Skin of body (tissue), 2 donors: ENCODE results near the gene TMEM119. TPM values are rescaled to one million over a fixed set of nuclear protein-coding genes. Genes with fewer than 3 reads are reported as not detected.

Experiments used
- DNase-seq: peaks from one replicate; lab custom pipeline; 2025; lab: John Stamatoyannopoulos, UW
- total RNA-seq: library from RNA; depleted of rRNA; stranded (reverse); fragments of >200 nt; gene quantifications from one replicate; pipeline ENCODE4 v1.2.3, GENCODE V29; 2014

Gene TMEM119
- total RNA-seq, 1 donor from 2014 or later, result 61.1 TPM

DNA sequence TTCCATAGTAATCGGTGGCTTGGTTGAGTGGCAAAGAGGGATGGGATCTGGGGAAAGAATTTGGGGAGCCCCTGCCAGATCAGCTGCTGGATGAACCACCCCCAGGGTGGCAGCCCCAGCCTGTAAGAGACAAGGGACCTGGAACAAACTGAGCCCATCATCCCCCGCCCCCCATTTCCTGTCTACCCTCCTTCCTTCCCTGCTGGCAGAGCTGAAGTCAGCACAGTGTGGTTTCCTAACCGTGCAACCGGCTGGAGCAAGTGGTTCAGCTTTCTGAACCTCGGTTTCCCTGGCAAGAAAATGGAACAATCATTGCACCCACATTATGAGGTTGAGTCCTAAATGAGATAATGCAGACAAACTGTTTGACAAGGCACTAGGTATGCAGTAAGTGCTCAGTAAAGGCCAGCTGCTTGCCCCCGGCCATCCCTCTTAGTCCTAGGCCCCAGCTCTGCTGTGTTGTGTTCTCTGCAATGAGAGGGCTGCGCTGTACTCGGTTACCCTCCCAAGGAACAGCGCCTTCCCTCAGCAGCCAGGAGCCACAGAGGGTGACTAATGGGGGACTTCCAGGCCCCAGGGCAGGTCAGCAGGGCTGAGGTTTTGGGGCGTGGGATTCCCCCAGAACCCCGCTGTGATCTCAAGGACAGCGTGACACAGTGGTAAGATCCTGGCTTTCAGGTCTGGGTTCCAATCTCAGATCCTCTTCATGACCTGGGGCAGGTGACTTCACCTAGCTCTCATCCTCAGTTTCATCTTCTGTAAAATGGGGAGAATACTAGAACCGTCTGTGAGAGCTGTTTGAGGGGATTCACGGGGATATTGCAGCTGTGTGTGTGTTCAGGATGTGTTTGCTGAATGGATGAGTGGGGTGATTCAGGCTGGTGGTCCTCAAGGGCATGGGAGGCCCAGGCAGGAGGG lies 19.3 kb upstream of the TMEM119 start:
- DNase-seq, result no peak

DNA sequence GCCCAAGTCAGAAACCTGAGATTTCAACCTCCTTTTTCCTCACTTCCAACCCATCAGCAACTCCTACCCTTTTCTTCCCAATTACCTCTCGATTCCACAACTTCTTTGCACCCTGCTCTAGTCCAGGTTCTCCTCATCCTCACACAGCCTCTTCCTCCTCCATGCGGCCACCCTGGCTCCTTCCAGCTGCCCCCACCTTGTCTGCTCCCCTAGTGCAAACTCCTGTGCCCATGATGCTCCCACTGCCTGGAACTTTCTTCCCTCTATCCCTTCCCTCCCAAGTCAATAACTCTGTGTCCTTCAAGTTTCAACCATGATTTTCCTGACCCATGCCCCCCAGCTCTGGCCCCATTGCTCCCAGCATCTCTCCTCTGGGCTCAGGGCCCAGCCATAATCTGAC lies 18.5 kb upstream of the TMEM119 start:
- DNase-seq, result no peak

DNA sequence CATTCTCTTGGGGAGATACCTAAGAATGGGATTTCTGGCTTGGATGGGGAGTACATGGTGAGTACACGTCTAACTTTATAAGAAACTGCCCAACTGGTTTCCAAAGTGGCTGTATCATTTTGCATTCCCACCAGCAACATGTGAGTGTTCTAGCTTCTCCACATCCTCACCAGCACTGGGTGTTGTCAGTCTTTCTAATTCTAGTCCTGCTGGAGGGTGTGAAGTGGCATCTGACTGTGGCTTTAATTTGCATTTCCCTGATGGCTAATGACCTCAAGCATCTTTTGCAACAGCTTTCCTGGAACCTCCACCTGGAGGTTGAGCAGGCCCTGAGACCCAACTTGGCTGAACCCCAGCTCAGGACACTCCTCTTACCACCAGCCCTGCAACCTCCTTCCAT lies 18.0 kb upstream of the TMEM119 start:
- no peak for DNase-seq

DNA sequence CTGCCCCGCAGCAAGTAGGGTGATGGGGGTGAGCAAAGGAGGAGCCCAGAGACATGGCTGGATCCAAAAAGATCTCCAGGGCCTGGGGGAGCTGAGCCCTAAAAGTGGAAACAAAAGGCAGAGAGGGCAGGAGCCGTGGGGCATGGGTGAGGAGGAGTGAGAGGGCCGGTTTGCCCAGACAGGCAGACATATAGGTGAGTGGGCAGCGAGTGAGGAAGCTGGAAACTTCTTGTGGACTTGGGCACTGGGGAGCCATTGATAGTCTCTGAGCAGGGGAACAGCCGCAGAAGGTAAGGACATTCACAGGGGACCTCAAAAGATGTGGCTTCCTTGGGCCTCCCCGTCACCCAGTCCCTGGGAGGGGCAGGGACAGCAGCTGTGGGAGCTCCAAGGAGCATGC lies 16.8 kb upstream of the TMEM119 start:
- DNase-seq, result no peak

DNA sequence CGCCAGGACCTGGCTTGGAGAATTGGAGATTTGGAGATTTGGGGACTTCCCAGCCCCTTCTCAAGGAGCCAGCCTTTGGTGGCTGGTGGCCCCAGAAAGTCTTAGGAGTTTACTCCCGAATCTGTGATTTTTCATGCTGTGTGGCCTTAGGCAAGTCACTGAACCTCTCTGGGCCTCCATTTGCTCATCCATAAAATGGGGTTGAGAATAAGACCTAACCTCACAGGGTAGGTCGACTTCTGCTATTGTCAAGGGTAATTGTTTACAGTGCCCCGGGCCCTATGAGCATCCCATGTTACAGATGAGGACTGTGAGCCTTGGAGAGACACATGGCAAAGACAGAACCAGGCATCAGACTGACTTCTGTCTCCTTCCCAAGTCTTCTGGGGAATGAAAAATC lies 16.2 kb upstream of the TMEM119 start:
- no peak for DNase-seq

DNA sequence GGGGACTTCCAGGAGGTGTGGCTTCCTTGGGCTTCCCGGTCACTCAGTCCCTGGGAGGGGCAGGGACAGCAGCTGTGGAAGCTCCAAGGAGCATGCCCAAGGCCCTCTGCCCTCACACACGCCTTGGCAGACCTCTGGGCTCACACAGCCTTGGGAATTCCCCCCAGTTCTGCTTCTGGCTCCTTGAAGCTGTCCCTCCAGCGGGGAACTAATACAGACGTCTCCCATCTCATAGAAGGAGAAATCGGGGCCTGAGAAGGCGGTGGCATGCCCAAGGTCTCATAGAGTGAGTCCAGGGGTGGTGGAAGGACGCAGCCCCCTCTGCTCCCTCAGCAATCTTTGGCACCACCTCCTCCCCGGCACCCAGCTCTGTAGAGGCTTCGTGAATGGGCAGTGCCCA lies 15.7 kb upstream of the TMEM119 start:
- DNase-seq, result no peak

DNA sequence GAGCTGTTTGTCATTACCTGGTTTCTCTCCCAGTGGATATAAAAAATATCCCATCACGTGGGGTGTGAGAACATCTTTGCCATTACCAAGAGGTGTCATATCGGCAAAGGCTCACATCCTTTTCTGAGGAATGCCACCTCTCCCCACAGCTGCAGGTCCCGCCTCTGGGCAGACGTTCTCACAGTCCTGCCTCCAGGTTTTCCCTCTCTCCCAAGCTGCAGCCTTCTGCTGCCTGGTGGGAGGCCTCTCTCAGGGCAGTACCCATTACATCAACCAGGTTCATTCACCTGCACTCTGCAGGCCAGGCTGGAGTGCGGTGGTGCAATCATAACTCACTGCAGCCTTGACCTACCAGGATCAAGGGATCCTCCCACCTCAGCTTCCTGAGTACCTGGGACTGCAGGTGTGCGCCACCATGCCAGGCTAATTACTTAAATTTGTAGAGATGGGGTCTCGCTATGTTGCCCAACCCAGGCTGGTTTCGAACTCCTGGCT lies 15.0 kb upstream of the TMEM119 start:
- DNase-seq, result no peak

DNA sequence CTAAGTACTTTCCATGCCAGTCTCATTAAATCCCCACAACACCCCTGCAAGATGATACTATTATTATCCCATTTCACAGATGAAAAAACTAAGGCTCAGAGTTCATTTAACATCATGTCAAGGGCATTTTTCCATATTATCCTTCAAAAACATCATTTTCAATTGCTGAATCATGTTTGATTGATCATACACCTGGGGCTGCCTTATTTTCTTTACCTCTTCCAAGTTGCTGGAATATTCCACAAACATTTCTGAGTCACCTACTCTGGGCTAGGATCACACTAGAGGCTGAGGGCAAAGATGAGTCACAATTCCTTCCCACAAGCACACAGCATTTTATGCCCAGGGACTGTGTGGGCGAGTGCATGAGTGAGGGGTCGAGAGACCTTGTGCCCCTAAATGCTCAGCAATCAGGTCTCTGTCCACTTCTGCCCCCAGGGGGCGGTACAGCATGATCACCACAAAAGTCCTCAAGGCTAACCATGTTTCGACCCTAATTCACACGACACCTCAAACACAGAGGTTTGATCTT lies 14.1 kb upstream of the TMEM119 start:
- DNase-seq, result no peak

DNA sequence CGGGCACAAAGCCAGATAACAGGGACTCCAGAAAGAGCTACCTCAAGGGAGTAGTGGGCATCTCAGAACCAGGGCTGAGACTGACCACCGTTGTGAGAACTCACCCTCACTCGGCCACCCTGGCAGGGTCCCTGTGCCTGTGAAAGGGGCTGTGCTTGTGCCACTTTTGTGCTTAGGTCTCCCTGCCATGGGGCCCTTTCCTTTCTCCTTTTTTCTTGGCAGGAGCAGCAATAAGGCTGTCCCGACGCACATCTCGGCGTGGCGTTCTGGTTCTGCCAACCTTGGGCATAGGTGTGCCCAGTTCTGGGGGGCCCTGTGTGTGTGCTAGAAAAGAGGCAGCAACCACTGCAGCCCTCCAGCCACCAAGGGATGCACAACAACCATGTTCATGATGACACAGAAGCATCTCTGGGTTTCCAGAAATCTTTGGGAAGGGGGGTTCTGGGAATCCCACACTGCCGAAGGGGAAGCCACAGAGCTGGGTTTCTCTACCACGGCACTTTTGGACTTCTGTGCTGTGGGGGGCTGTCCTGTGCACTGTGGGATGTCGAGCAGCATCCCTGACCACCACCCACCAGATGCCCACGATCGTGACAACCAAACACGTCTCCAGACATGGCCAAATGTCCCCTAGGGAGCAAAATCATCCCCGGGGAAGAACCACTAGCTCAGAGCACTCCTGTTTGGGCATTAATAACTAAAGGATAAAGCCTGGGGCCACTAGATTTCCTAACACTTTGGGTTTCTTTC lies 13.1 kb upstream of the TMEM119 start:
- DNase-seq, result no peak

DNA sequence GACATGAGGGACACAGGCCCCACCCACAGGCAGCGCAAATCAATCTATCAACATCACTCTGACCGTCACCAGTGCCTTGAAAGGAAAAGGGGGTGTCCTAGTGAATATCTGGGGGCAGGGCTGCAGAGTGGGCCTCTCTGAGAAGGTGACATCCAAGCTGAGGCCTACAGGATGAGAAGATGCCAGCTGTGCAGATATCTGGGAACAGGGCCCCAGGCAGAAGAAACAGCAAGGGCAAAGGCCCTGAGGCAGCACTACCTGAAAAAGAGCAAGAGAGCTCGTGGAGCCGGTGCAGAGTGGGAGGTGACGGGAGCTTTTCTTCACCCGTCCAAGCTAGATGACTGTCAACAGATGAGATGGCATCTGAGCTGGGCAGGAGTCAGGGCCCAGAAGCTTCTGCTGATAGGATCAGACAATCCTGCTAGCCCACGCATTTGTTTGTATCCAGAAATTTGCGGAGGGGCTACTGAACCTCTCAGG lies 12.5 kb upstream of the TMEM119 start:
- DNase-seq, result no peak

DNA sequence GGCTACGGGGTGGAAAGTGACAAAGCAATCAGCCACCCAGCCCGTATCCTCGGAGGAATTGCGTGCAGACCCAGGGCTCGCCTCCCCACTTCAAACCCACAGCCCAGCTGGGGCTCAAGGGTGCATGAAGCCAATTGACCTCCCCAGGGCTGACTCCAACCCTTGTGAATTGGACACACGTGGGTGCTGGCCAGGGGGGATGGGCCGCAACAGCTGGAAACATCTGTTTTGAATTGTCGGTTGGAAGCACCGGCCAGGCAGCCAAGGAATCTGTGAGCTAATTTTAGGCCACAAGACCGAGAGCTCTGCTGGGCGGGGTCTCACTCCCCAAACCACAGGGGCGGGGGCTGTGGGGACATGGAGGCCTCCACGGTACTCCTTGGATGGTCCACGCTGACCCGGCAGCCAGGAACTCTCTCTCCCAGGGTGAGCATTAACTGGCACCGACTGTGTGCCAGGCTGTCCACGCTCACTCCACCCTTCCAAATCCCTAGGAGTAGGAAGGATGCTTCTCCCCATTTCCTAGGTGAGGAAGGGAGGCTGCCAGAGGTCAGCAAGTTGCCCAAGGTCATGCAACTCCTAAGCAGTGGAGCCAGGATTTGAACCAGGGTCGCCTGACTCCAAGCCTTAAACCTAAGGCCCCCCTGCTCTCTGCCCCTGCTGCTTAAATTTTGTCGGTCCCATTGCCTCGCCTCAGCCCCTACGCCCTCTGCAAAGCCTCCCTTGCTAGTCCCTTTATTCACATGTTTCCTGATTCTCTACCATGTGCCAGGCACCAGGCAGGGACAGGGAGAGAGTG lies 11.9 kb upstream of the TMEM119 start:
- DNase-seq, result peak; percentile 88

DNA sequence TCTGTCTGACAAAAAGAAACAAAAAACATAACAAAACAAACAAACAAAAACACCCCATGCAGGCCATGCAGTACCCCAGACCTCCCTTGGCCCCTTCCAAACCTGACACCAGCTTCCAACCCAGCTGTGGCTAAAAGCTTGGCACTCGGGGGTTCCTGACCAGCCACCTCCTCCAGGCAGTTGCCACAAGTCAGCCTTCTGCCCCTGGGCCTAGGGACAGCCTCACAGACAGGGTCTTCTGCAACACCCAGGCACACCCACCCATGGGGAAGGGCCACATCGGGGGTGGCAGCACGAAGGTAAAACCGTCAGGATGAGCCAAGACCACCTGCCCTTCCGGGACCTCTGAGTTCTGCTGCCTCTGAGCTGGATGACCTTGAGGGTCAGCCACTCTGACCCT lies 10.7 kb upstream of the TMEM119 start:
- no peak for DNase-seq

DNA sequence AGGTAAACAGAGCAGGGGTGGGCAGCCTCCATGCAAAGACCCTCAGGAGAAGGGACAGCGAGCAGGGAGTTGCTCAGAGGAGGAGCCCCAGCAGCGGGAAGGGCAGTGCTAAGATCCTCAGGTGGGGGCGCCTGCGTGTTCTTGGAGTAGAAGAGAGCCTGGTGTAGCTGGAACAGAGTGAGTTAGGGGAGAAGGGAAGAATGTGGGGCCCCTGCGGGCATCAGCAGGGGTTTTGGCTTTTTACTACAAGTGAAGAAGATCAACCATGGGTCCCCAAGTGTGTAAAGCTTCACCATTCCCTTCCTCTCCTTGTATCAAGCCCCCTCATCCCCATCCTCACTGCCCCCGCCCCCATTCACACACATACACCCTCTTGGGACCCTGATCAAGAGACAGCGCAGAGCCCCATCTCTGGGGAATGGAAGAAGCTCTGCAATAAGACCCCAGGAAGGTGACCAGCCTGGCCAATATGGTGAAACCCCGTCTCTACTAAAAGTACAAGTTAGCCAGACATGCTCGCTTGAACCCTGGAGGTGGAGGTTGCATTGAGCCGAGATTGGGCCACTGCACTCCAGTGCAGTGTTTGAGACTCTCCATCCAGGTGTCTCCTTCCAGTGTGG lies 10.2 kb upstream of the TMEM119 start:
- no peak for DNase-seq

DNA sequence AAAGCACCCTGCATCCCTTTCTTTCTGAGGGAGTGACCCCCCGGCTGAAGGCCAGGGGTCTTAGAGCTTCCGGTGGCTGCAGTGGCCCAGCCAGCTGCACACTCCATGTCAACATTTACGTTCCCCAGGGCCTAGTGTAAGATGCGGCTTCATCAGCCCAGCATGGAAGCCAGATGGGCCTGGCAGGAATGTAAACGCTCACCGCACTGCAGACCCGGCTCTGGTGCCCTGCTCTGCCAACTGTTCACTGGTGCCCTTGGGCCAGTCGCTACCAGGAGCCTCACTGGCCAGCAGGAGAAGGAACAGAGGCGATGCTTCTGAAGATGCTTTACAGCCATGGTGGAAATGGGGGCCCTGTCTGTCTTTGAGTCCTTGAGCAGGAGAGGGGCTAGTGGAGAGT lies 8.6 kb upstream of the TMEM119 start:
- no peak for DNase-seq

DNA sequence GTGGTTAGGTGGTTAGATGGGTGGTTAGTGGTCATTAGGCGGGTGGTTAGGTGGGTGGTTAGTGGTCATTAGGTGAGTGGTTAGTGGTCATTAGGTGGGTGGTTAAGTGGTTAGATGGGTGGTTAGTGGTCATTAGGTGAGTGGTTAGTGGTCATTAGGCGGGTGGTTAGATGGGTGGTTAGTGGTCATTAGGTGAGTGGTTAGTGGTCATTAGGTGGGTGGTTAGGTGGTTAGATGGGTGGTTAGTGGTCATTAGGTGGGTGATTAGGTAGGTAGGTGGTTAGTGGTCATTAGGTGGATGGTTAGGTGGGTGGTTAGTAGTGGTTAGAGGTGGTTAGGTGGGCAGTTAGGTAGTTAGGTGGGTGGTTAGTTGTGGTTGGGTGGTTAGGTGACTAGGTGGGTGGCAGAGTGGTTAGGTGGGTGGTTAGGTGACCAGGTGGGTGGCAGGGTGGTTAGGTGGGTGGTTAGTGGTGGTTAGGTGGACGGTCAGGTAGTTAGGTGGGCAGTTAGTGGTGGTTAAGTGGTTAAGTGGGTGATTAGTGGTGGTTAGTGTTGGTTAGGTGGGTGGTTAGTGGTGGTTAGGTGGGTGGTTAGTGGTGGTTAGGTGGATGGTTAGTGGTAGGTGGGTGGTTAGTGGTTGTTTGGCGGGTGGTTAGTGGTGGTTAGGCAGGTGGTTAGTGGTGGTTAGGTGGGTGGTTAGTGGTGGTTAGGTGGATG lies 8.0 kb upstream of the TMEM119 start:
- DNase-seq, result no peak

DNA sequence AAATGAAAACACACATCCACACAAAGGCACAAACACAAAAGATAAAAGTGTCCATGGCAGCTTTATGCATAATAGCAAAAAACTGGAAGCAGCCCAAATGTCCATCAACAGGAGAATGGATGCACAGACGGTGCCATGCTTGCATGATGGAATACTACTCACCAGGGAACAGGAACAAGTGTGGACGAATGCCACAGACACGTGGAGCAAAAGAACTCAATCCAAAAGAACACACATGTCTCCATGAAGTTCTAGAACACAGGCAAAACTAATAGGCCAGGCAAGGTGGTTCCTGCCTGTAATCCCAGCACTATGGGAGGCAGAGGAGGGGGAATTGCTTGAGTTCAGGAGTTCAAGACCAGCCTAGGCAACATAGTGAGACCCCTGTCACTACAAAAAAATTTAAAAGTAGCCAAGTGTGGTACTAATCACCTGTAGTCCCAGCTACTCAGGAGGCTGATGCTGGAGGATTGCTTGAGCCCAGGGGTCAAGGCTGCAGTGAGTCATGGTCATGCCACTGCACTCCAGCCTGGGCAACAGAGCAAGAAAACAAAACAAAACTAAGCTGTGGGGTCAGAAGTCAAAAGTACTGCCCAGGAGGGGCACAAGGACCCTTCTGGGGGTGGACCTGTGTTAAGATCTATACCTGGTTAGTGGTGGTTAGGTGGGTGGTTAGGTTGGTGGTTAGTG lies 7.3 kb upstream of the TMEM119 start:
- DNase-seq, result no peak

DNA sequence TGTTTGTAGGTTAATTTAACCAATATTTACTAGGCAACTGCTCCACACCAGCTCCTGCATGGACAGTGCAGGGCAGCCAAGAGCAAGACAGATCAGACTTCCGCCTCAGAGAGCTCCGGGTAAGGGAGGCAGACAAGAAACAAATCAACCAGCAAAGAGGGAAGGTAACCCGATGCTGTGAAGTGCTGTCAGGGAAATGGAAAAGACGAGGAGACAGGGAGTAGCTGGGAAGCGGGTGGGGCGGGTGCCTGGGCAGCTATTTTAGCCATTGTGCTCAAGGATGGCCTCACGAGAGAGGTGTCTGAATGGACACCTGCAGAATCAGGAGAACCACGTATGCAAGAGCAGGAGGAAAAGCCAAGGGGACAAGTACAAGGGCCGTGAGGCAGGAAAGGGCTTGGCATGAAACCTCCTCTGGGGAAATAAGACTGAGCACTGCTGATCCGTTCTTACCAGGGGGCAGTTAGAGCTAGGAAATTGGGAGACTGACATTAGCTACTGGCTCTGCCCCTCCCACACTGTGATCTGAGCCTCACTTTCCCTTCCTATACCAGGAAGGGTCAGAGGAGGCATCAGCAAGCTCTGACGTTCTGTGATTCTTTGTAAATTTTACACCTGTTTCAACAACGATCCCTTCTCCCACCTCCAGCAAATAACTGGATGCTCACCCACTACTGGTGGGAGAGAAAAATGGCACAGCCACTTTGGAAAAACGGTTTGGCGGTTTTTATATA lies 6.5 kb upstream of the TMEM119 start:
- no peak for DNase-seq

DNA sequence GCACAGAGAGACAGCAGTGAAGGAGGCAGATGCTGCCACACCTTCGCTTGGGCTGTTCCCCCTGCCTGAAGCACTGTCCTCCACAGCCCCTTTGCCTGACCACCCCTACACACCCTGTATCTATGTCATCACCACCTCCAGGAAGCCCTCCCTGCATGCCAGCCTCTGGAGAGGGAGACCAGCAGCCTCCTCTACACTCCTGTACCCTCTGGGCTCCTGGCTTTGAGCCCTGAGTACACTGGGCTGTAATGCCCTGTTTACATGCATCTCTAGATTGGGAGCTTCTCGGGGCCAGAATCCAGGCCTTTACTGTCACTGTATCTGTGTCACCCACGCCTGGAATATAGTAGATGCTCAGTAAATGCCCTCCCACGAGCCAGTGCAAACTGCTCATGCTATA lies 5.9 kb upstream of the TMEM119 start:
- no peak for DNase-seq
